HG03280 (cell line): Measurements from ENCODE around the gene MS4A7.
A peak's percentile ranks its signal among the peaks of the same experiment; 100 is the strongest.
"Not testable (repeated sequence)": the region's sequence is repeated elsewhere in the genome, so short reads cannot be mapped to it uniquely, and the experiment has no call there.

Experiments used
- ATAC-seq: cut with Tn5 transposase; IDR thresholded peaks from one replicate; pipeline ENCODE4 v1.9.1; 2021; ENCODE audit warnings: mild to moderate bottlenecking, moderate library complexity; ENCODE audit not compliant: unreplicated experiment

MS4A7 gene, protein sequence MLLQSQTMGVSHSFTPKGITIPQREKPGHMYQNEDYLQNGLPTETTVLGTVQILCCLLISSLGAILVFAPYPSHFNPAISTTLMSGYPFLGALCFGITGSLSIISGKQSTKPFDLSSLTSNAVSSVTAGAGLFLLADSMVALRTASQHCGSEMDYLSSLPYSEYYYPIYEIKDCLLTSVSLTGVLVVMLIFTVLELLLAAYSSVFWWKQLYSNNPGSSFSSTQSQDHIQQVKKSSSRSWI

DNA sequence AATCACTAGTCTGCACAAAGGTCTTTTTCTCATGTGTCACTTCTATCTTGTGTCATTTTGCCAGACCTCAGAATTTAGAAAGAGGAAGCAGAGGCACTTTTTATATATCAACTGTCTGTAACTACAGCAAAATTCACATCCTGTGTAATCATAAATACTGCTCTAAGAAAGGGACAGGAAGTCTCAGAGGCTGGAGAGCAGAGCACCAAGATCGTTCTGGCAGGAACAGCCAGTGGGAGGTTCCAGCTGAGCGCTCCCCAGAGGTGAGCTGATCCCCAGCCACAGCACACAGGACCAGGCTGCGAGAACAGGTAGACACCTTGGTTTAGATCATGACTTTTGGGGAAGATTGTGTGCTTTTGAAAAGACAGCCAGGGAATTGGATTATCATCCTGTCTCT, at the start of gene MS4A7:
TSS of gene MS4A7 (plus strand) at position 179 of the 400 bp plus-strand sequence. CDS start 4,610 bp downstream, outside the sequence.
- peak; percentile 78 for ATAC-seq

DNA sequence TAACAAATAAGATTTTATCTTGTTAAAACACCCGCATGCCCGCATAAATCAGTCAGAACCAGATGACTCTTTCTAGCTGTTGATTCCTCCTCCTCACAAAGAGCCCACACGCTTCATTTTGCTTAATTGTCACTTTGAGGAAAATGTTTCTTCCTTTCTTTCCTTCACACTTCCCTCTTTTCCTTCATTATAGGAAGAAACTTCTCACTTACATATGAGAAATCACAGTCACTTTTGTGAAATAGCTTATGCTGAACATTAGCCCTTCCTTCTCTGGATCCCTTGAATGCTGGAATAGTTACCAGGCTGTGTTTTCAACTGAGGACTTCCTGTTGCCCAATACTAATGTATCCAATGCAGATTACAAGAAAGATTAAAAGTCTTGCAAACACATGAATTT, 45.5 kb upstream of the MS4A7 start:
- ATAC-seq = no peak

DNA sequence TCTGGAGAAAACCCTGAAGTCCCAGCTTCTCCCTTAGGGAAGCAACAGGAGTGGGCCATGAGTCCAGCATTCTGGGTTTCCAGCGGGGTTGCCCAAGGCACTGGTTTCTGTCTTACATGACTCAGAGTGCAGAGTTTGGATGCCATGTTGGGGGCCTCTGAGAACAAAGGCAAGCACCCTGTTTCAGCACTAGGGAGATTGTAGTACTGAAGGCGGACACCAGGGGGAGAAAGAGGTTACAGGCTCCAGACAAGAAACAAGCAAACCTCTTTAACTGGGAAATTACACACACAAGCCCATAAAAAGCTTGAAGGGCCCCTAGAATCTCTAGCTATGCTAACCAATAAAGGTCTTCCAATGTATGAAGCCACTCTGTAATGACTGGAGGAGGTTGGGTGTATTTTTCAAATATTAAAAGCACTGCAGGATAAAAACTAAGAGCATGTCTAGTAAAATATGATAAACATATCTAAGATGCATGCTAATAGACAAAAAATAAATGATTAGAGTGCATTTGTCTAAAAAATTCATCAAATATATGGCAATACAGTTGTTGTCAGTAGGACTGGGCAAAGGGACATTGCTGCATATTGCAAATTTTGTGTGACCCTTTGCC, 44.2 kb upstream of the MS4A7 start:
- ATAC-seq = no peak

DNA sequence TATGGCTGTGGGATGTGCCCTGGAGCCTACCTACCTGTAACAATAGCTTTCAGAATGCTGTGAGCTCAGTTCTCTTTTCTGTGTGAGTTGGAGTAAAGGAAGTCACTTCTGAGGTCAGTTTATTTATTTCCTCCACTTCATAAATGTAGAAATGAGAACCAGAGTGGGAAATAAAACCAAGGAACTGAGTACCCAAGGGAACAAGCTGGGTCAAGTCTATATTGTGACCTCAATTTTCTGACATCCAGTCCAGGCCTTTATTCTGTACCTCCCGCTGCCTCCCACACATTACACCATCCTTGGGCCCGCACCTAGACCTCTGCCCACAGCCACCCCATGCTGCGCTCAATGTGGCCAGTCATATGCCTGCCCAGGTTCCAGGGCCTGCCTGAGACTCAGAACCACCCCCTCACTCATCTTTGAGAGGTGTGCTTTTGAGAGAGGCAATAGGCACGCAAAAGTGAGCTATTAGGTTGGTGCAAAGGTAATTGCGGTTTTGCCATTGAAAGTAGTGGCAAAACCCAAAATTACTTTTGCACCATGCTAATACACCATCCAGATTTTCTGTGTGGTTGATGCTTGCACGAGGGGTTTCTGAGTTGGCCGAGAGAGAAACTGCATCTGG, 41.5 kb upstream of the MS4A7 start:
- no peak for ATAC-seq

DNA sequence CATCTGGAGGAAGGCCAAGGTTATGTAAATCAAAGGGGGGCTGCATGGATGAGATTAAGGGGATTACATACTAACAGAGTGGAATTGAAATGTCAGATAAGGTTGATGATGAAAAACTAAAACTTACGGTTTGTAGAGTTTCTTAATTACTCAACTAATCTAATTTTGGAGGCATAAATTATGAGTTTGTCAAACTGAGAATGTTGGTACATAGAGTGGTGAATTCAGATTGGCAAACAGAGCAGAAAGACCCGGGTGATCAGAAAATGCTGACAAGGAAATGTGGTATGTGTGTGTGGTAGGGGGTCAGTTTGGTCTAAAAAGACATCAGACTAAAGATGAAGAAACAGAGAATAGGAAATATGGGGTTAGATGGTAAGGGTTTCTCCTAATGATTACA, 40.3 kb upstream of the MS4A7 start:
- ATAC-seq = no peak

DNA sequence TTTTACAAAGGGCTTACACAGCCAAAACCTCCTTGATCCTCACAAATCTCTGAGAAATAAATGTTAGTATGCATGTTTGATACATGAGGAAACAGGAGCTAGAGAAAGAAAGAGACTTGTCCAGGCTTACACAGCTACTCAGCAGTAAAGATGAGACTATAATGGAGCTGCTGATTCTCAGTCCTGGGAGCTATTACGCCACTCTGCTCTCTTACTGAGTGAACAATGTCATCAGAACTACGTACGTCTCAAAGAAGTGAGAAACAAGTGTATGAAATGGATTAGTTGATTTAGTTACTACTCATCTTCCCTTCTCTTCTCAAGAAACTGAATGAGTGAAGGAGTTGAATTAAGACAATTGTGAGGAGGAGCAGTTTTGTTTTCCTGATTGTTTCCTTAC, 39.0 kb upstream of the MS4A7 start:
- no peak for ATAC-seq

DNA sequence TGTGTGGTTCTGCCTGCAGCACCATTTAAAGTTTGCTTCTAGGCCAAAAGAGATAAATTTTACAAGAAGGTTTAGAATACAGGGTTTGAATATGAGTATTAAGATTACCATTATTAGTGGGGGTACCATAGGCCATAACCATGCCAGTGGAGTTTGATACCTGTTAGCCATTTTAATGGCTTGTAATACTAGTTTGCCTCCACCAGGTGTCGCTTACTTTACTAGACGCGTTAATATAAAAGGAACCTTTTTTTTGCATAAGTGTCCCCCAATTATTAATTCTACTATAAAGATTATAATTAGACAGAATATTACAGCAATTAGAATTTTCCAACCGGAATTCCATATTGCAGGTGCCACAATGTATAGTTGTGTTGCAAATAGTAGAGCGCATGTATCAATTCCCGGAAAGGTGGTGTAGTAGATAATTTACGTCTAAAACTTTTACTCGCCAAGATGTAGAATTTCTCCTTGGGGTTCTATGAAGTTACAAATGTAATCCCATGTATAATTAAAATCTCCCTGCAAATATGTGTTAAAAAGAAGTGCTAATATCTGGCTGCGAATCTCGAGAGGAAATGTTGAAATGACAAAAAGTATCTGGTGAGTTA, 35.1 kb upstream of the MS4A7 start:
- ATAC-seq = no peak

DNA sequence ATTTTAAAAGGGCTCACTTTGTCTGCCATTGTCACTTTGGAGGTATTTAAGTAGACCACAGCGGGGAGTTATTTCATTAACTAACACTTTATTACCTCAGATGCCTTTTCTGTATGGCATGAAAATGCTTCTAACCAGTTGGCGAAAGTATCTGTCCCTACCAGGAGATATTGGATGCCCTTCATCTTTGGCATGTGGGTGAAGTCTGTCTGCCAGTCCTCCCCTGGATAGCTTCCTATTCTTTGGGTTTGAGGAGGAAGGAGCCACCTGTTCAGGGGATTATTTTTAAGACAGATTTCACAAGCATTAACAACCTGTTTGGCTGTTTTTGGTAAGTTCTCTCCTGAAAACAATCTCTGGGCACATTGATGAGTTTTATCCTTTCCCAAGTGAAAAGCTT, 34.2 kb upstream of the MS4A7 start:
- no peak for ATAC-seq

DNA sequence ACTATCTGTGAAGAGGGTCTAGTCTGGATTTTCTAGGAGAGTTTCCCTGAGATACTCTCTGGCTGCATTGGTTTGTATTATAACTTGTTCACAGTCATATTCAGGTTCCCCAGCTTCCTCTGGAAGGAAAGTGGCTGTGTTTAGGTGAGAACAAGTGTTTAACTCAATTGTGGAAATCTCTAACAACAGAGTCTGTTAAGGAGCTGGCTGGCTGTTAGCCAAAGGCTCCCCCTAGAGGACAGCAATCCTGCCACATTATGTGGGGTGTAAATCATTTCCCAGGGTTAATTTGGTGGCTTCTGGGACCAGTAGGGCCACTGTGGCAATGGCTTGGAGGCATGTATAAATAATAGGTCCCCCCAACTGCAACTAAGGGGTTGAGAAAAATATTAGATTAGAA, 32.8 kb upstream of the MS4A7 start:
- ATAC-seq = no peak

DNA sequence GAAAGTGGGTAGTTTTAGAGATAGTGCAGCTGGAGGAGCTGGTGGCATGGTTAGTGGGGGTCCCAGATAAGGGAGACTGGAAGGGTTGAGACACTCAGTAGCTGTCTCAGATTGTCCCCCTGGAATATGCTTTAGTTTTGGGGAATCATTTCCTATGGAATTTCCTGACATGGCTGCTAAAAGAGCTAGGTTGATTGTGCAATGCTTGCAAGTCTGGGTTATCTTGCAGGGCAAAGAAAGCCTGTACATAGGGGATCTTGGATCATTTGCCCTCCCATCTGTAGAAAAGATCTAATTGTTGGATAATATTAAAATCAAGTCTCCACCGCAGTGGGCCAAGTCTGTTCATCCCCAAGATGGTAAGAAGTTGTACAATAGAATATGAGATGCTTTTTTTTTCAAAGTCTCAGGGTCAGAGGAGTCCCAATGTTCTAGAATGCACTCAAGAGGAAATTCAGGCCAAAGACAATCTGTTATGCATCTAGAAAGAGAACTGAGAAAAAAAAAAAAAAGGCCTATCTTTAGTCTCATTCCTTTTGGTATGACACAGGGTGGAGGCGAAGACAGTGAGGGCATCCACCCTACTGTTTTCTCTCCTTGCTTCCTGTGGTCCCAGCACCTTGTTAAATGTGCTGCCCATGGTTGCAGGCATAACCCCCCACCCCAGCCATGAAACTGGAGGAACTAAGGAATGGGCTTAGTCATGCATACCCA, 31.1 kb upstream of the MS4A7 start:
- no peak for ATAC-seq

DNA sequence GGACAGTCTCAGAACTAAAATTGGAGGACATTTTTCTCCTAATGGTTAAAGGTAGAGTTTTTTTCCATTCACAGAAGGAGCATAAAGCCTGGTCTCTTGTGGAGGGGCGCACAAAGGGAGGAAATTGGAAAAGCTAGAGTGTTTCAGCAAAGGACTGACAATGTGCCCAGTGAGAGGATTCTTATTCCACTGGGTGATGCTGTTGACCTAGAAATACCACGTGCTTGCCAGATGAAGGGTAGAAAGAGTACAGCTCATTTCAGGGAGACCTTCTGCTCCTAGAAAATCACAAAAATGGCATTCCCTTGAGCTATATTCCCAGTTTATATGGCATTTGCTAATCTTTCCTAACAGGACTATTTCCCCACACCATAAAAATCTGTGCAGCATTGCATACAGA, 30.2 kb upstream of the MS4A7 start:
- no peak for ATAC-seq

DNA sequence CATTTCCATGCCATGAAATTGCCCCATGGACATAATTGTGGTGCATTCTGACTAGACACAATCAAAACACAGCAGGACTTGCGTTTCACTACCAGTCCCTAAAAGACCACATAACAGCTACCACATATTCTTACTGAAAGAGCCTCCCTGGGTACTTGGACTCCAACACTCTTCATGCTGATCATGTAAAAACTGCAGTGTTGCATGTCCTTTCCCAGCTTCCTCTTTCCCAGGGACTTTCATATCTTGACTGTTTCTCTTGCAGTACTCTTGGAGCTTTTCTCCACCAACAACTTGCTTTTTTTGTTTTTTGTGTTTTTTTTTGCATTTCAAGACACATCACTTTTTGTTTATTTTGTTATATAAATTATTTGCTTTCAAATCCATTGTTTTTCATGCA, 28.3 kb upstream of the MS4A7 start:
- no peak for ATAC-seq

DNA sequence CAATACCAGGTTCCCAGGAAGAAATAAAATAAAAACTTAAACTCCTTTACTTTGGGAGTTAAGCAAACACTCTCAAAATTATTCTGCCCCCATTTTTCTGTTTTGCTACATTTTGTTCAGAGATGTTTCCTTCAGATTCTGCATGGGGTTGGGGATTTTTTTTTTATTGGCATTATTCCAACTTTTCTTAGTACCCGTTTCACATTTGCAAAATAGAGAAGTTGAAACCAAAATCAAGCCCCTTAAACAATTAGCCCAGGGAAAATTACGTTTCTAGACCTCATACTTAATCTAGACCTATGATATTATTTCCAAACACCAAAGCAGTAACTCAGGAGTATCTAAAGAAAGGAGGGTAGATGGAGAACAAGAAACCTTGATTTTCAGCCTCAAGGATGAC, 20.6 kb upstream of the MS4A7 start:
- no peak for ATAC-seq

DNA sequence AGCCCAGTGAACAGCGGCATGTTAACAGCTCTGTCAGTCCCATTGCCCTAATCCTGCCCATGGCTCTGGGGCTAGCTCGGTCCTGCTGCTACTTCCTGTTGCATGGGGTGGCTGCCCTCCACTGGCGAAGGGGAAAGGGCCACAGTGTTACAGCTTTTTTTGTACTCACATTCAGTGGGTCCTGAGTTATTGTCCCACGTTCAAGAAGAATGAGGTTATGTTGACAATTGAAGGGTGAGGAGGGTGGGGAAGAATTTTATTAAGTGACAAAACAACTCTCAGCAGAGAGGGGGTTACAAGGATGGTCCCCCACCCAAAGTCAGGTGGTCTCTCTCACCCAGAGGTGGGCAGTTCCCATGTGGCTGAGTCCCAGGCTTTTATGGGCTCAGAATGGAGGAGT, 17.7 kb upstream of the MS4A7 start:
- no peak for ATAC-seq

DNA sequence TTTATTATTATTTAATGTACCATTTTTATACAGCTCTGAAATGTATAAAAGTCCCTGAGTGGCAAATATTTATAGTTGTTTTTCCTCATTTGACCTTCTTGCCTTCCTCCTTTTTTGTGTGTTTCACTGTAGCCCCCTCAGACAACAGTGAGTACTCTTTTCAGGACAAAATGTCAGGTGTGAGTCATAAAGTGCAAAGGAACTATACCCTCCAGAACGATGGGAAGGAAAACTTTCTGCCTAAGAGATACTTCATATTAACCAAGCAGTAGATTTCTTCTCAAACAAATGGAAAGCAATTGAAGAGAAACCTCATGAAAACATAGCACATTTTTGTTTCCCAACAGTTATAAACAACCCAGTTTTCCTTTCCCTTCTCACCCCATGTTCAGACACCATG, 16.1 kb upstream of the MS4A7 start:
- no peak for ATAC-seq

DNA sequence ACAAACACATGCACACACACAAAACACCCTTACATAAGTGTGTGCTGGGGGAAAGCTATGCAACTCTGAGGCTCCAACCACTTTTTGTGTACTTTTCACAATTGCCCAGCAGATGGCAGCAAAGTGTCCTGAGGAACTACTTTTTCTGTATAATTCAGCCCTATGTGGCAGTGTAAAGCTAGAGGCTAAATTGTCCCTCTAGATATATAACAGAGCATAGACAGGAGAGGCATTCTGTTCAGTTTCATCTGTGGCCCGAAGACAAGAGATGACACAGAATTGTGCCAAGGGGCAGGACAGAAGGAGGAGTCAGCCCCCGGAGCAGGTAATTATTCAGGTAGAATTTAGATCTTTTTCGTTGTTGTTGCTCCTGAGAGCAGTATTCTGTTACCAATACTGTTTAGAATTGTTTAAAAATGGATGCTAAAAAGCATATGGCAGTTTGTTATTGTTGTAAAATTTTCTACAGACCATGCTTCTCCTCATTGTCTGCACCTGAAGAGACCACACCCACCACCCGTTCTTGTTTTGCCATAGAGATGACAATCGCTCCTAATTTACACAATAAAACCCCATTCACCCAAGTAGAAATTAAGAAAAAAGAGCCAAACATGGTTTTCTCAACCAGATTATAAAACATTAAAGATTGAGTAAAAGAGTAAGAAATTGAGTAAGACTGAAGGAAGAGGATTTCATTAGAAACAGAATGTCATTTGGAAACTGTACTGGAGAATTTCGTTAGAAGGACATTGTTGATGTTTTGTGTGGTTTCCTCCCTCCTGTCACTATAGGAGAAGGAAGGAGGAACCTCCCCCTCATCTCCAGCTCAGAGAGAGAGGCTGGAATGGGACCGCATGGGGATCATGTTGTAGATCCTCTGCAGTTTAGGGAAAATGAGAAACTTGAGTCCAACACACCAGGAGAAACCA, 14.5 kb upstream of the MS4A7 start:
- ATAC-seq = peak; percentile 54

DNA sequence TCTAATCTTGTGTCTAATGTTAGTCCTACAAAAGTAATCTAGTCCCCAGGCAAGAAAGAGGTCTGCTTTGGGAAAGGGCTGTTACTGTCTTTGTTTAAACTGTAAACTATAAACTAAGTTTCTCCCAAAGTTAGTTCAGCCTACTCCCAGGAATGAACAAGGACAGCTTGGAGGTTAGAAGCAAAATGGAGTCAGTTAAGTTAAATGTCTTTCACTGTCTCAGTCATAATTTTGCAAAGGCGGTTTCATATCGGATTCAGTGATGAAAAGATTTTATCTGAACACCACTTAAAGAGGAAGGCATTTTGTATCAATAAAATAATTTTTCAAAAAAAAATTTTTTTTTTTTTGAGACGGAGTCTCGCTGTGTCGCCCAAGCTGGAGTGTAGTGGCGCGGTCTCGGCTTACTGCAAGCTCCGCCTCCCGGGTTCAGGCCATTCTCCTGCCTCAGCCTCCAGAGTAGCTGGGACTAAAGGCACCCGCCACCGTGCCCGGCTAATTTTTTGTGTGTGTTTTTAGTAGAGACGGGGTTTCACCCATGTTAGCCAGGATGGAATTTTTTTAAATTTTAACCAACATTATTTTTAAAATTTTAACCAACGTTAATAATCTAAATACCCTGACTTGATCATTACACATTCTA, 11.9 kb upstream of the MS4A7 start:
- not testable (repeated sequence) for ATAC-seq

DNA sequence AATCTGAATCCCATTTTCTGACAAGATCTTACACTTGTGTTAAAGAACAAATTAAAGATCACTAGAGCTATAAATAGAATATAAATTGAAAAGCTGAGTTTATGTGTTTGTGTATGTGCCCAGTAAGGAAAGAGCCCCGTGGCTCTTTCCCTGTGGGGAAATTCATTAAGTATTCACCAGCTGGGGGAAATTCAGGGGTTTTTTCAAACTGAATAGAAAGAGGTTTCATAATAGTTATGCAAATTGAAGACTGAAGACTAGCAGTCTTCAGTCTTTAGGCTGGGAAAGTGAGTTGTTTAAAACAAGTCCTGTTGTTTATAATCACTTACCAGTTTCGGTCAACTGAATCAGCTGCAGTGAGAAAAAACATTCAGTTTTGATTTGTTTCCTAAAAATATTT, 11.3 kb upstream of the MS4A7 start:
- ATAC-seq = peak; percentile 90

DNA sequence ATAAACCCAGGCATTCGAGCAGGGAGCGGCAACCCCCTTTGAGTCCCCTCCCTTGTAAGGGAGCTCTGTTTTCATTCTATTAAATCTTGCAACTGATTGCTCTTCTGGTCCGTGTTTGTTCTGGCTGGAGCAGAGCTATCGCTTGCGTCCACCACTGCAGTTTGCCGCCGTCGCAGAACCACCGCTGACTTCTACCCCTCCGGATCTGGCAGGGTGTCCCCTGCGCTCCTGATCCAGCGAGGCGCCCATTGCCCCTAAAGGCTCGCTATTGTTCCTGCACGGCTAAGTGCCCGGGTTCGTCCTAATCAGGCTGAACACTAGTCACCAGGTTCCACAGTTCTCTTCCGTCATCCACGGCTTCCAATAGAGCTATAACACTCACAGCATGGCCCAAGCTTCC, 10.4 kb upstream of the MS4A7 start:
- ATAC-seq = no peak

DNA sequence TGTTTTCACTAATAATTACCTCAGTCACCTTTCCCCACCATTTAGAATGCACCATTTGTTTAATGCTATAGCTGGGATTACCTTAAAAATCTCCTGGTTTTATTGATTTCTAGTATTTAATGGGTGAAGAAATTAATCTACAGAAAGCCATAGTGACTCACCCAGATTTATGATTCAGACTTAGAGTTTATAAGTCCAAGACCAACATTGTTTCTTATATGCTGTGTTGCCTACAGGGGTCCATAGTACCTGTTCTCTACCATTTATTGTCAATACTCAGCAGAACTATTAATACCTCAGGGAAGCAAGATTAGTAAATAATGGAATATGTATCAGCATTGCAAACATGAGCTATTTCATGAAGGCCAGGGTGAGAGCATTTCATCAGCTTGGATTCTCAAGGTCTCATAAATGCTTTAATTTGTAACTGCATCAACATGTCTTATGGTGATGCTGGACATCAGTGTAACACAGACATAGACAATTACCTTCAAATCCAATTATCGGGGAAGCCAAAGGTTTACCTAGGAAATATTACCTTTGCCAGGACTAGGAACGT, 8.0 kb upstream of the MS4A7 start:
- ATAC-seq = no peak
